PFSK-1 (cell line): ENCODE data around the gene LECT2.

Experiments
- FOXP2 ChIP-seq: optimal IDR thresholded peaks from 2 replicates; pipeline ENCODE3; 2011; ENCODE audit warnings: borderline replicate concordance, control low read depth, inconsistent platforms; ENCODE audit not compliant: insufficient read depth; ENCODE audit errors: extremely low read length, extremely low read depth
- POLR2AphosphoS5 ChIP-seq: IDR thresholded peaks from 2 replicates; pipeline ENCODE4 v1.6.1; 2012; ENCODE audit warnings: low read depth, mild to moderate bottlenecking, control low read depth, low read length, moderate library complexity
- SIN3A ChIP-seq: IDR thresholded peaks from 2 replicates; pipeline ENCODE4 v1.6.1; 2012; ENCODE audit warnings: mild to moderate bottlenecking, low read length, moderate library complexity, borderline replicate concordance; ENCODE audit not compliant: insufficient read depth

DNA sequence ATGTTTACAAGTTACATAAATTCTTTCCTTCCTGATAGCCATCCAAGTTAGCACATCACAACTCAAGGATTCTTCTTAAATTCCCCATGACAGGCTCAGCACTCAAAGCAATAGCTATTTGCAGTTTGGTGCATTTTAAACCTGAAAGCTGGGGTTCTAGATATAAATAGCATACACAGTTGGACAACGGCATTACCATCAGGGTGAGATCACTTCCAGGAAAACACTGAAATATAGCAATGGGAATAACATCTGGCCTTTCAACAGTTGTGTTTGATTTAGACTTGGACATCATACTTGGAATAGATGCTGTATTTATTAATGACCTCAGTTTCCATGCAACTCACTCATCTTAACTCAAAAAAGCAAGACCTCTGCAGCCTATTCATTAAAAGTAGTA, 24.7 kb upstream of the LECT2 start:
- TF ChIP-seq POLR2AphosphoS5 = no peak
- TF ChIP-seq SIN3A = no peak
- no peak for TF ChIP-seq FOXP2
